Measurements from ENCODE around the gene CPSF7. TPM values are rescaled to one million over a fixed set of nuclear protein-coding genes. Genes with fewer than 3 reads are reported as not detected.

Gene CPSF7
- polyA plus RNA-seq, 1 experiment = 36.2 TPM

DNA sequence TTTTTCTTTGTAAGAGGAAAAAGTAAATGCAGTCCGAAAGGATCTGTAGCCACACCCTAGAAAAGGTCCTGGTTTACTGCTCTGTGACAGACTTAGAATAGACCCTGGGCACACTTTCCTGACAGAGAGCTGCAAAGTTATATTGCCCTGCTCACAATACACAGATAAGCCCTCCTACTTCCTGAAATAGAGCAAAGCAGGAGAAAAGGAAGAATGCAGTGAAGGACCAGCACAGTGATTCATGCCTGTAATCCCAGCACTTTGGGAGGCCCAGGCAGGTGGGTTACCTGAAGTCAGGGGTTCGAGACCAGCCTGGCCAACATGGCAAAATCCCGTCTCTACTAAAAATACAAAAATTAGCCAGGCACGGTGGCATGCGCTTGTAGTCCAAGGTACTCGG is 70.3 kb downstream of the CPSF7 start:
- Histone ChIP-seq H3K27me3 (ENCODE audit: control insufficient read depth, insufficient read depth, low read length) (no peaks in the 10 kb centered on the region), H3K36me3 (ENCODE audit: control insufficient read depth, insufficient read depth, low read length) (peaks cover 2% of the 10 kb centered on the region; the same call in 1 of the 2 replicates), H3K4me3 (ENCODE audit: low read depth, low read length) (no peak overlapping the region)
- ChIA-PET POLR2A (no interaction called here), CTCF (interaction anchor here (1.0 to 2.1 kb wide), 2 partner anchors 21 to 23 kb away, joined by 3 to 8 read pairs; no protein-coding TSS in a partner anchor)
- TF ChIP-seq, protein P1, sequence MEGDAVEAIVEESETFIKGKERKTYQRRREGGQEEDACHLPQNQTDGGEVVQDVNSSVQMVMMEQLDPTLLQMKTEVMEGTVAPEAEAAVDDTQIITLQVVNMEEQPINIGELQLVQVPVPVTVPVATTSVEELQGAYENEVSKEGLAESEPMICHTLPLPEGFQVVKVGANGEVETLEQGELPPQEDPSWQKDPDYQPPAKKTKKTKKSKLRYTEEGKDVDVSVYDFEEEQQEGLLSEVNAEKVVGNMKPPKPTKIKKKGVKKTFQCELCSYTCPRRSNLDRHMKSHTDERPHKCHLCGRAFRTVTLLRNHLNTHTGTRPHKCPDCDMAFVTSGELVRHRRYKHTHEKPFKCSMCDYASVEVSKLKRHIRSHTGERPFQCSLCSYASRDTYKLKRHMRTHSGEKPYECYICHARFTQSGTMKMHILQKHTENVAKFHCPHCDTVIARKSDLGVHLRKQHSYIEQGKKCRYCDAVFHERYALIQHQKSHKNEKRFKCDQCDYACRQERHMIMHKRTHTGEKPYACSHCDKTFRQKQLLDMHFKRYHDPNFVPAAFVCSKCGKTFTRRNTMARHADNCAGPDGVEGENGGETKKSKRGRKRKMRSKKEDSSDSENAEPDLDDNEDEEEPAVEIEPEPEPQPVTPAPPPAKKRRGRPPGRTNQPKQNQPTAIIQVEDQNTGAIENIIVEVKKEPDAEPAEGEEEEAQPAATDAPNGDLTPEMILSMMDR (IDR thresholded peaks at IDR 0.05; ENCODE audit: insufficient read depth, low read depth, low read length) = no peak
- DNase-seq (ENCODE audit: low read depth) = no peak

DNA sequence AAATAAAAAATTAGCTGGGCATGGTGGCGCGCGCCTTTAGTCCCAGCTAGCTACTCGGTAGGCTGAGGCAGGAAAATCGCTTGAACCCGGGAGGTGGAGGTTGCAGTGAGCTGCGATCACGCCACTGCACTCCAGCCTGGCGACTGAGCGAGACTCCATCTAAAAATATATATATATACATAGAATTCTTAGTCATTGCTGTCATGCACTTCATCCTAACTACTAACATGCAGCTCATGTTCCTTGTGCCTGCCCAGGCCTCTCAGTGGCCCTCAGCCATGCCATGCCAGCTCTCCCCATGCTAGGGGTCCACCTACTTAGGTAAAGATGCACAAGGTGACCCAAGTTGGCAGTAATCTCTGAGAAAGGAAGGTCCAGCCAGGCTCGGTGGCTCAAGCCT is 71.2 kb downstream of the CPSF7 start:
- Histone ChIP-seq H3K36me3 (ENCODE audit: control insufficient read depth, insufficient read depth, low read length) (no peaks in the 10 kb centered on the region; the same call in 1 of the 2 replicates), H3K27me3 (ENCODE audit: control insufficient read depth, insufficient read depth, low read length) (no peaks in the 10 kb centered on the region), H3K4me3 (ENCODE audit: low read depth, low read length) (no peak overlapping the region)
- POLR2A ChIA-PET = no interaction called here
- TF ChIP-seq, protein P1 (IDR thresholded peaks at IDR 0.05; ENCODE audit: insufficient read depth, low read depth, low read length) = no peak
- no peak for DNase-seq (ENCODE audit: low read depth)
- CTCF ChIA-PET = interaction anchor here (2.1 kb wide), 1 partner anchor 22 kb away, joined by 8 read pairs; no protein-coding TSS in a partner anchor

DNA sequence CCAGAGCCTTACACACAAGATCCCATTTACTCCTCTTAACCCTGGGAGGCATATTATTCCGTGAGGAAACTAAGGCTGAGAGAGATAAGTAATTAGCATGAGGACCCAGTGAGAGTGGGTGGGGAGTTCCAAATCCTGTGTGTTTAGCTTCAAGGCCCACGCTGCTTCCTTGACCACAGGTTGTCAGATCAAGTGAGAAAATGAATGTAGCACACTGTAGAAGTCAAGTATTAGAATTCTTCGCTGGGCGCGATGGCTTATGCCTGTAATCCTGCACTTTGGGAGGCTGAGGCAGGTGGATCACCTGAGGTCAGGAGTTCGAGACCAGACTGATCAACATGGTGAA is 71.9 kb downstream of the CPSF7 start:
- Histone ChIP-seq H3K36me3 (ENCODE audit: control insufficient read depth, insufficient read depth, low read length) (no peaks in the 10 kb centered on the region; the same call in 1 of the 2 replicates), H3K27me3 (ENCODE audit: control insufficient read depth, insufficient read depth, low read length) (no peaks in the 10 kb centered on the region), H3K4me3 (ENCODE audit: low read depth, low read length) (no peak overlapping the region)
- TF ChIP-seq, protein P1 (IDR thresholded peaks at IDR 0.05; ENCODE audit: insufficient read depth, low read depth, low read length) = no peak
- no peak for DNase-seq (ENCODE audit: low read depth)
- POLR2A ChIA-PET = no interaction called here
- CTCF ChIA-PET = interaction anchor here (1.2 to 2.1 kb wide), 2 partner anchors 22 to 28 kb away, joined by 3 to 8 read pairs; no protein-coding TSS in a partner anchor

DNA sequence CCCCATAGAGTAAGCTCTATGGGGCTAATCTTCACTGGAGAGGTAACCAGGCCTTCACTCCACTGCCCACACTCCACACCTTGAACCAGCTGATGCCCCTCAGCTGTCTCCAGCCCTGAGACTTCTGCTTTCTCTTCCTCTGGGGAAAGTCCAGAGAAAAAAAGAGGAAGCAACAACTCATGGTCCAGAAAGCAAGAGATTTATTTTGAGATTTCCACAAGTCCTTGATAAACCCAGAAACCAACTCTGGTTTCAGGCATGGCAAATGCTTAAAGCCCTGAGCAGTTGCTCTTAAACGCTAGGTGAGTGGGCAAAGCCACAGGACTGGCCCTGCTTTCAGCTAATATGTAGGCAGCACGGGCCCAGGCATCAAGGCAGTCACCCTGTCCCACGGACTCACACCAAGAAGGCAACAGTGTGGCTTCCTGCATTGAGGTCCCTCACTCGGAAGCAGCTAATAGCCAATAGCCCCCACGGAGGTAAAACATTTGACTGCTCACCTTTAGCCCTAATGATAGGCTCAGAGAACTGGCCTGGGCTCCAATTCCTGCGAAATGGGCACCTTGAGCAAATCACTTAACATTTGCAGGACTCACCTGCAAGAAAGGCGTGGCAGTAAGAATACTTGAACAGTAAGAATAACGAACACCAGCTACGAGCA is 72.4 kb downstream of the CPSF7 start:
- Histone ChIP-seq H3K36me3 (ENCODE audit: control insufficient read depth, insufficient read depth, low read length) (peaks cover 1% of the 10 kb centered on the region), H3K4me3 (ENCODE audit: low read depth, low read length) (no peak overlapping the region), H3K27me3 (ENCODE audit: control insufficient read depth, insufficient read depth, low read length) (no peaks in the 10 kb centered on the region)
- DNase-seq (ENCODE audit: low read depth) = no peak
- TF ChIP-seq, protein P1 (IDR thresholded peaks at IDR 0.05; ENCODE audit: insufficient read depth, low read depth, low read length) = no peak
- ChIA-PET POLR2A (no interaction called here), CTCF (interaction anchor here (1.0 to 2.1 kb wide), 3 partner anchors 10 to 28 kb away, joined by 3 to 8 read pairs (median 3); no protein-coding TSS in a partner anchor)

DNA sequence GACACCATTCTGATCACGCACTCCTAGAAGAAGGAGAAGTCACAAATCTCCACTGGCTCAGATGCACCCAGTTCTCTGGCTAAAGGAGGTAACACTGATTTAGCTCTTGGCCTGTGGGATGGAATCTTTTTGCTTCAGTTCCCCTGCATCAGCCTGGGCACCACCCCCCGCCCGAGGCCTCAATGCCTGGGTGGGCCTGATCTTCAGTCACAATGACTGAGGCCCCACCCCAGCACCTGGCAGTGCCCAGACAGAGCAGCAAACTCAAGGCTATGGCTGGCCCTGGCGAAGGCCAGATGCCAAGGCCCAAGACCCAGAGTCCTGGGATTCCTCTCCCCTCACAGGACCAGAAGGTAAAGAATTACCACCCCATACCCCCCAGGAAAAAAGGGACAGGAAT is 73.1 kb downstream of the CPSF7 start:
- Histone ChIP-seq H3K36me3 (ENCODE audit: control insufficient read depth, insufficient read depth, low read length) (peaks cover 1% of the 10 kb centered on the region), H3K4me3 (ENCODE audit: low read depth, low read length) (no peak overlapping the region), H3K27me3 (ENCODE audit: control insufficient read depth, insufficient read depth, low read length) (no peaks in the 10 kb centered on the region)
- TF ChIP-seq, protein P1 (IDR thresholded peaks at IDR 0.05; ENCODE audit: insufficient read depth, low read depth, low read length) = no peak
- ChIA-PET CTCF (interaction anchor here (0.7 to 1.2 kb wide), 3 partner anchors 9 to 29 kb away, joined by 3 to 5 read pairs (median 3); no protein-coding TSS in a partner anchor), POLR2A (no interaction called here)
- DNase-seq (ENCODE audit: low read depth) = no peak
